ENCODE data around the gene COL5A1.

Gene COL5A1

GRCh38 chr9:134618163-134618832 lies 23.3 kb upstream of the COL5A1 start:
- no peak for DNase-seq (ENCODE audit: low read depth)
- no peak for TF ChIP-seq CTCF (IDR thresholded peaks at IDR 0.05; ENCODE audit: insufficient read depth, low read depth, low read length, missing control alignments)

GRCh38 chr9:134618833-134619447 lies 22.7 kb upstream of the COL5A1 start:
- TF ChIP-seq CTCF (IDR thresholded peaks at IDR 0.05; ENCODE audit: insufficient read depth, low read depth, low read length, missing control alignments), result no peak
- H3K4me3 ChIP-seq (ENCODE audit: low read length), result no peak overlapping the region
- no peak for DNase-seq (ENCODE audit: low read depth)

More at GRCh38 chr9:134618163-134618832, 23.3 kb upstream of the COL5A1 start:
- no peak overlapping the region for H3K4me3 ChIP-seq (ENCODE audit: low read length)

GRCh38 chr9:134619448-134619982 lies 22.1 kb upstream of the COL5A1 start:
- TF ChIP-seq CTCF (IDR thresholded peaks at IDR 0.05; ENCODE audit: insufficient read depth, low read depth, low read length, missing control alignments), result no peak
- no peak for DNase-seq (ENCODE audit: low read depth)
- no peak overlapping the region for H3K4me3 ChIP-seq (ENCODE audit: low read length)

GRCh38 chr9:134619983-134620661 lies 21.5 kb upstream of the COL5A1 start:
- H3K4me3 ChIP-seq (ENCODE audit: low read length), result no peak overlapping the region
- DNase-seq (ENCODE audit: low read depth), result no peak

GRCh38 chr9:134620751-134621557 lies 20.6 kb upstream of the COL5A1 start:
- H3K4me3 ChIP-seq (ENCODE audit: low read length), result no peak overlapping the region
- no peak for TF ChIP-seq CTCF (IDR thresholded peaks at IDR 0.05; ENCODE audit: insufficient read depth, low read depth, low read length, missing control alignments)
- no peak for DNase-seq (ENCODE audit: low read depth)

More at GRCh38 chr9:134619983-134620661, 21.5 kb upstream of the COL5A1 start:
- no peak for TF ChIP-seq CTCF (IDR thresholded peaks at IDR 0.05; ENCODE audit: insufficient read depth, low read depth, low read length, missing control alignments)

- no peak for TF ChIP-seq CTCF (IDR thresholded peaks at IDR 0.05; ENCODE audit: insufficient read depth, low read depth, low read length, missing control alignments)
- no peak for DNase-seq (ENCODE audit: low read depth)
- no peak overlapping the region for H3K4me3 ChIP-seq (ENCODE audit: low read length)
Measured at GRCh38 chr9:134621558-134622110, 20.0 kb upstream of the COL5A1 start.
